22Rv1 (cell line): ENCODE data around the gene UBE2H.

Source experiments
- H3K27ac ChIP-seq: fragments of 450-650 bp; 2 replicates; pipeline ENCODE4 v1.5.1; 2017
- ZFX ChIP-seq: fragments of 450-650 bp; IDR thresholded peaks from 2 replicates; pipeline ENCODE4 v1.6.1; 2017; ENCODE audit warnings: antibody characterized with exemption, borderline replicate concordance
- TF ChIP-seq, protein P1 (sequence below): fragments of 450-650 bp; IDR thresholded peaks from 2 replicates; pipeline ENCODE4 v1.5.1; 2017; ENCODE audit warnings: mild to moderate bottlenecking

The UBE2H gene

DNA sequence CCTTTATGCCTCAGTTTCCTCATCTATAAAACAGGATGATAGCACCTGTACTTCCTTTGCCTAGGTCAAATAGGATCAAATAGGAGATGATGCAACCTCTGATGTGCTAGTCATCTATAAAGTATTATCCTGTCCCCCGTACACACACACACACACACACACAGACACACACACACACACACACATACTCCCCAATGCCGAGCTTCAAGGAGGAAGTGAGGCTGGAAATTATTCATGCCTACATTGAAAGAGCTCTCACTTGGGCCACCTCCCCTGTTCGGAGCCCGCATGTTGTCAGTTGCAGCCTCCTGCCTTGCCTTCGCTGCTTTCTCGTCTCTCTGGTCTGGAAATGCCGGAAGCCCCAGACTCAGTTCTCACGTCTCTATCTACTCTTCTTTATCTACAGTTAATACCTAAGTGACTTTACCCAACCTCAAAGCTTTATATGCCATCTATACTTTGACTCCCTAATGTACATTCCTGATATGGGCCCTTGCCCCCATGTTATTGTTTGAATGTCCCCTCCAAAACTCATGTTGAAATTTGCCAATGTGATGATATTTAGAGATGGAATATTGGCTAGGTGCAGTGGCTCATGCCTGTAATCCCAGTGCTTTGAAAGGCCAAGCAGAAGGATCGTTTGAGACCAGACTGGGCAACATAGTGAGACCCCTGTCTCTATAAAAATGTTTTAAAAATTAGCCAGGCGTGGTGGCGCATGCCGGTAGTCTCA, 6.9 kb upstream of the UBE2H start:
- H3K27ac ChIP-seq, result no peak overlapping the region
- TF ChIP-seq ZFX, result no peak
- TF ChIP-seq, protein P1, sequence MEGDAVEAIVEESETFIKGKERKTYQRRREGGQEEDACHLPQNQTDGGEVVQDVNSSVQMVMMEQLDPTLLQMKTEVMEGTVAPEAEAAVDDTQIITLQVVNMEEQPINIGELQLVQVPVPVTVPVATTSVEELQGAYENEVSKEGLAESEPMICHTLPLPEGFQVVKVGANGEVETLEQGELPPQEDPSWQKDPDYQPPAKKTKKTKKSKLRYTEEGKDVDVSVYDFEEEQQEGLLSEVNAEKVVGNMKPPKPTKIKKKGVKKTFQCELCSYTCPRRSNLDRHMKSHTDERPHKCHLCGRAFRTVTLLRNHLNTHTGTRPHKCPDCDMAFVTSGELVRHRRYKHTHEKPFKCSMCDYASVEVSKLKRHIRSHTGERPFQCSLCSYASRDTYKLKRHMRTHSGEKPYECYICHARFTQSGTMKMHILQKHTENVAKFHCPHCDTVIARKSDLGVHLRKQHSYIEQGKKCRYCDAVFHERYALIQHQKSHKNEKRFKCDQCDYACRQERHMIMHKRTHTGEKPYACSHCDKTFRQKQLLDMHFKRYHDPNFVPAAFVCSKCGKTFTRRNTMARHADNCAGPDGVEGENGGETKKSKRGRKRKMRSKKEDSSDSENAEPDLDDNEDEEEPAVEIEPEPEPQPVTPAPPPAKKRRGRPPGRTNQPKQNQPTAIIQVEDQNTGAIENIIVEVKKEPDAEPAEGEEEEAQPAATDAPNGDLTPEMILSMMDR, result no peak

GRCh38 chr7:129958643-129959470, 6.1 kb upstream of the UBE2H start:
- no peak overlapping the region for H3K27ac ChIP-seq
- no peak for TF ChIP-seq ZFX
- TF ChIP-seq, protein P1, result no peak

DNA sequence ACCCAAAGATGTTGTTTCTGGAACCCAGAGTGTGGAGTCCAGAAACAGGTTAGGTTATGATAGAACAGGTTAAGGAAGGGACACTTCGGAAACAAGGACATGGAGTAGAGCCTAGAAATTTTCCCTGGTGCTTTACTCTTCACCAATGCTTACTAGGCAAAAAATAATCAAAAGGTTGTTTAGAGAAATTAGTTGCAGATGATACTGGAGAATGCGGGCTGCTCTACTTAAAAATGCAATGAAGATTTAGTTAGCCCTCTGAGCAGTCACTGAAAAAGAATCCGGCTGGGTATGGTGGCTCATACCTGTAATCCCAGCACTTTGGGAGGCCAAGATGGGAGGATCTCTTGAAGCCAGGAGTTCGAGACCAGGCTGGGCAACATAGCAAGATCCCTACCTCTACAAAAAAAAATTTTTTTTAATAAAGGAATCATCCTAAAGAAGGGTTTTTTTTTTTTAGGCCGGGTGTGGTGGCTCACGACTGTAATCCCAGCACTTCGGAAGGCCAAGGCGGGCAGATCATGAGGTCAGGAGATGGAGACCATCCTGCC, 3.3 kb upstream of the UBE2H start:
- no peak overlapping the region for H3K27ac ChIP-seq
- TF ChIP-seq, protein P1, result no peak
- no peak for TF ChIP-seq ZFX

DNA sequence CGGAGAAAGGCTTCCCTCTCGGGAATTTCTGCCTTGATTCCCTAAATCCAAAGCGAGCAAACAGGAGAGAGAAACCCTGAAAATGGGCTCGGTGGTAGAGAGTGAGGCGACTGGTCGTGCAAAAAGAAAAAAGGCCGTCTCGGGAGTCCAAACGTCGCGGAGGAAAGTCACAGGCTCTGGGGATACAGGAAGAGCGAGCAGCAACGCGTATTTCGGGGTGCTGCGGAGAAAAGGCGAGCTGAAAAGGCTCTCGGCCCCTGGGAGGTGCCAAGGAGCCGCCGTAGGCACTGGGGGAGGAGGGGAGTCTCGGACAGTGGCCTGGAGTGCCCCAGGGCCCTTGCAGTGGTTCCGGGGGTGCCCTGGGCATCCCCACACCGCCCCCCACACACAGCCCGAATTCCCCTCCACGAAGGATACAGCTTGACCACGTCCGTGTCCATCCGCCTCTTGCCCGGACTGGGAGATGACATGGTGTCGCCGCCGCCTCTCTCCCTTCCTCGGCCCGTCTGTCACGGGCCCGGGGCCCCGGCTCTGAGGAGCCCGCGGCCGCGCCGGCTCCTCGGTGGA, 591 bp downstream of the UBE2H start:
- peak overlapping the region; percentile 93 for H3K27ac ChIP-seq

DNA sequence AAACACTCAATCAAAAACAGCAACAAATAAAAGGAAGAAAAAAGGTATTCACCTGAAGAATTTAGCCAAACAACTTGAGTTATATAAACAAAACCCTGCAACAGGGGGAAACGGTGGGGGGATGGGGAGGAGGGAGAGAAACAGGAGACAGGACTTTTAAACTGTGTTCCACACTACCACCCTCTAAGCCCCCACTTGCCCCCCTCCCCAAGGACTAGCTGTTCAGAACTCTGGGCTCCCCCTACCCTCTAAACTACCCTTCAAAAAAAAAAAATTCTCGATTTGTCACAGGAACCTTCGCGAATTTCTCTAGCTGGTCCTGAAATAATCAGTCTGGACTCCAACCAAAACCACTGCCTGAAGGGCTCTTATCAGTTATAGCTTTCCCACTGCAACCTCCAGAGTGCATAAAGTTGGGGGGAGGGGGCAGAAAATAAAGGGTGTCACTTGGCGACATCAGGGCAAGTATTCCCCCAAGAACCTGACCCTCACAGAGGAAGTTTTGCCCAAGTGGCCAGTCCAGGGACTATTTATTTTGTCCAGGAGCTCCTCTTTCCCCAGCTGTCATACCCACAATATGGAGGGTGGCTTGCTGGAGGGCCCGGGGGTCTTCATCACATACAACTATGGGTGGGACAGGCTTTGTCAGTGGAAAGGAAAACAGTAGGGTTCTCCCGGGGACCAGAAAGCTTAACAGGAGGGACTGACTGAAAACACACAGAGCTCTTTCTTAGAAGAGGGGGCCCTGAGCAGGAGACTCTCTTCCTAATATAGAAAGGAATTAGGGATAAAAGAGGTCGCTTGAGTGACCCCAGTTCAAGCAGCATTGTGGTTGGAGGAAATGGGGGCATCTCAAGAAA, 1.3 kb downstream of the UBE2H start:
- no peak for TF ChIP-seq ZFX
- TF ChIP-seq, protein P1, result no peak

More for the DNA sequence above, 591 bp downstream of the UBE2H start:
- TF ChIP-seq ZFX, result no peak
- TF ChIP-seq, protein P1, result peak; percentile 13; the same call in 1 of the 2 replicates

GRCh38 chr7:129950933-129951225, 1.9 kb downstream of the UBE2H start:
- H3K27ac ChIP-seq, result peak overlapping the region; percentile 93
- TF ChIP-seq, protein P1, result no peak
- no peak for TF ChIP-seq ZFX

More for the DNA sequence above, 1.3 kb downstream of the UBE2H start:
- H3K27ac ChIP-seq, result peak overlapping the region; percentile 93
